Skin of body (tissue), 3 donors: ENCODE measurements around the gene UGT2A2. TPM values are rescaled to one million over a fixed set of nuclear protein-coding genes. Genes with fewer than 3 reads are reported as not detected.

Source experiments
- DNase-seq: peaks from one replicate; lab custom pipeline; 2025; lab: John Stamatoyannopoulos, UW
- small RNA-seq: library from RNA; depleted of rRNA; stranded (forward); fragments of <200 nt; gene quantifications from one replicate; pipeline ENCODE3, GENCODE V24; 2014; ENCODE audit warnings: low replicate concordance
- total RNA-seq: library from RNA; depleted of rRNA; stranded (reverse); fragments of >200 nt; gene quantifications from one replicate; pipeline ENCODE4 v1.2.3, GENCODE V29; 2014

Gene UGT2A2
- total RNA-seq, 1 donor from 2014 or later, result 0.69 TPM

DNA sequence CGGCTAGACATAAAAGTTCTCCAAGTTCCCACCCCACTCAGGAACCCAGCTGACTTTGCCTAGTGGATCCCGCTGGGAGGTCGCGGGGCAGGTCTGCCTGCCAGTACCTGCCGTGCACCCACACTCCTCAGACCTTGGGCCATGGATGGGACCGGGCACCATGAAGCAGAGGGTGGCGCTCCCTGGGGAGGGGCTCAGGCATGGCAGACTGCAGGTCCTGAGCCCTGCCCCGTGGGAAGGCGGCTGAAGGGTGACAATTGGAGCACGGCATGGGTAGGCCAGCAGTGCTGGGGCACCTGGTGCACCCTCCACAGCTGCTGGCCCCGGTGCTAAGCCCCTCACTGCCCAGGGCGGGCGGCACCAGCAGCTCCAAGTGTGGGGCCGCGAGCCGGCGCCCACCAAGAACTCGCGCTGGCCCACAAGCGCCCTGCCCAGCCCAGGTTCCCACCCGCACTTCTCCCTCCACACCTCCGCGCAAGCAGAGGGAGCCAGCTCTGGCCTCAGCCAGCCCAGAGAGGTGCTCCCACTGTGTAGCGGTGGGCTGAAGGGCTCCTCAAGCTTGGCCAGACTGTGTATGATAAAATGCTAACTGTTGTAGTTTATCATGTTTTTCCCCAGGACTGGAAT is 63.1 kb downstream of the UGT2A2 start:
- DNase-seq, result no peak

DNA sequence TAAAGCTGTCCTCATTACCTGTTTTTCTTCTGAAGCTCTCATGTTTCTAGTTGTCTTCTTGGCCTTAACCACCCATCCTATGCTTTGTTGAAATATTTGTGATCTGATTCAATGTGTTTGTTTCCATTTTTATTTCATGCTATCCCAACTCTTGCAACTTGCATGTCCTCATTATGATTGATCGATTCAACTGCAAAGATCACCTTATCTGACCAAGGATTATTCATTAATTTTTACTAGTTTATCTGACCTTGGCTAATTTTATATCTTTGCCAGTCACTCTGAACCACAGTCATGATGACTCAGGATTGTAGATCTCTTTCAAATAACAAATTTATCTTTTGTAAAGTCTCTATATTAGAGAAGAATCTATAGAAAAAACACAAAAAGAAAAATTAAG is 70.7 kb downstream of the UGT2A2 start:
- DNase-seq, result no peak

DNA sequence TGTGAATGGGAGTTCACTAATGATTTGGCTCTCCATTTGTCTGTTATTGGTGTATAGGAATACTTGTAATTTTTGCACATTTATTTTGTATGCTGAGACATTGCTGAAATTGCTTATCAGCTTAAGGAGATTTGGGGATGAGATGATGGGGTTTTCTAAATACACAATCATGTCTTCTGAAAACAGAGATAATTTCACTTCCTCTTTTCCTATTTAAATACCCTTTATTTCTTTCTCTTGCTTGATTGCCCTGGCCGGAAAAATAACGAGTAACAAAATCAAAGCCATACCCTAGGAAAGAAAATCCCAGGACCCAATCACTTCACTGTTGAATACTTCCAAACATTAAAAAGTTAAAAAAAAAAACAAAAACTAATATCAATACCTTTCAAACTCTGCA is 76.0 kb downstream of the UGT2A2 start:
- no peak for DNase-seq

DNA sequence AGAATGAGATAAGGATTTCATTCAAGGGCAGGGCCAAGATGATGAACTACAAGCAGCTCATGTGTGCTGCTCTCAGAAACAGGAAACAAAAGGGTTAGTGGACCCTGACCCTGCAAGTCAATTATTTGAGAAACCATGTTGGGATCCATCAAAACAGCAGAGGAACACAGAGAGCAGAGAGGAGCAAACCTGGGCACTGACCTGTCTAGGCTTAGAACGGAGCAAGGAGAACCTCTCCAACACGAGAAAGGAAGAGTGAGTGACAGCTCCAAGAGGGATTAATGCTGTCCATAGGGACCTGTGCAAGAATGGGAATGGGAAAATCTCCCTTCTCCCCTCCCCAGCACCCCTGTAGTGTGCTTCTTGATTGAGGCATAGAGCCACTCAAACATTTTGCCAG is 89.8 kb downstream of the UGT2A2 start:
- no peak for DNase-seq

DNA sequence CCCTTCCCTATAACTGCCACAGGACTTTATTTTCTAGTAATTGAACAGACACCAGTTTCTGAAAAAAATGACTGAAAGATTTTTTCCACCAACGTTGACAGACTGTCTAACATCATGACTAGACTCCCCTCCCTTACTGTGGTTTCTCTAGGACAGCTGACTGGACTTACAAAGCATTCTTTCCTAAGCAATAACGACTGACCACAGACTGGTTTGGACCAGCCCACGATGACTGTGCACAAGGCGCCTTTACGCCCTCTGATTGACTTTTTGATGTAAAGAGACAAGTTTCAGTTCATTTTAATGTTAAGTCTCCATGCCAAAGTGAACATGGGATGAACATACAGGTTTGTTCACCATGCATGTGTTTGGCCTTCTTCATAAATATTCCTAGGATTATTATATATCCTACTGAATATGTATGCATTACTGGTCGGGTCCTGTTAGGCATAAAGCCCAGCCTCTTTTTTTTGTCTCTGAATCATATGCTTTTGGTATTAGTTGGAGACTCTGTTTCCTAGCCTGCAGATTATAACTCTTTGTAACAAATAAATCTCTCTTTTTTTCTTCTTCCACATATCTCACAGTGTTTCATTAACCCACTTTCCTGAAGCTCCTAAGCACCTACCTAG is 93.2 kb downstream of the UGT2A2 start:
- no peak for DNase-seq

Small RNAs within 50 kb of the gene (small RNA-seq; reads per million reads assigned to genes)
- not detected for gene UGT2A2

Other genes with a start within 250 kb of the UGT2A2 start
- not detected for gene UGT2B4, start 143.7 kb downstream of the UGT2A2 start, total RNA-seq
- gene UGT2A1, start 13.6 kb upstream of the UGT2A2 start, total RNA-seq, result 2.6 TPM
- 1.8 TPM for gene SULT1B1, start 121.0 kb upstream of the UGT2A2 start, total RNA-seq
- 53.0 TPM for gene SULT1E1, start 220.5 kb upstream of the UGT2A2 start, total RNA-seq